HFFc6 (cell line): ENCODE data around the gene BCL2A1. TPM values are rescaled to one million over a fixed set of nuclear protein-coding genes. Genes with fewer than 3 reads are reported as not detected.

Experiments
- DNase-seq: peaks from one replicate; pipeline ENCODE4 v3.0.0-alpha.2; 2018
- H3K27ac Mint-ChIP-seq: 2 replicates; pipeline ENCODE4 v1.8.0; 2020; ENCODE audit warnings: mild to moderate bottlenecking, mixed read lengths
- H3K27me3 Mint-ChIP-seq: 2 replicates; pipeline ENCODE4 v1.8.0; 2021; ENCODE audit warnings: mild to moderate bottlenecking, moderate library complexity, mixed read lengths; ENCODE audit not compliant: insufficient read depth
- H3K36me3 Mint-ChIP-seq: 2 replicates; pipeline ENCODE4 v1.8.0; 2021; ENCODE audit warnings: low read depth, mixed read lengths
- H3K4me1 Mint-ChIP-seq: 2 replicates; pipeline ENCODE4 v1.8.0; 2020; ENCODE audit warnings: low read depth, mixed read lengths
- H3K4me3 Mint-ChIP-seq: 2 replicates; pipeline ENCODE4 v1.8.0; 2020; ENCODE audit warnings: mild to moderate bottlenecking, moderate library complexity, mixed read lengths
- H3K9me3 Mint-ChIP-seq: 2 replicates; pipeline ENCODE4 v1.8.0; 2020; ENCODE audit warnings: mild to moderate bottlenecking, mixed read lengths
- CTCF ChIP-seq: fragments of 200-600 bp; sonication (generic); IDR thresholded peaks from 2 replicates; pipeline ENCODE4 v1.5.0; 2021; ENCODE audit warnings: antibody characterized with exemption, mild to moderate bottlenecking
- total RNA-seq, 6 experiments: library from RNA; stranded (reverse); fragmentation: NEBNext Ultra II Directional; extraction: Animal tissue kit (Norgen Biotek cat#: 25700); gene quantifications; 2 replicates in 1 of 6; 3 replicates in 5 of 6; pipeline ENCODE4 v1.2.3, GENCODE V29; 2021

The BCL2A1 gene
- total RNA-seq, 6 experiments from 2014 or later, result 0.27 to 0.46 TPM; not detected in 4

- H3K27me3 Mint-ChIP-seq, result peaks cover 3% of the 10 kb centered on the region; the same call in 1 of the 2 replicates
- H3K4me3 Mint-ChIP-seq, result no peak overlapping the region
- TF ChIP-seq CTCF, result no peak
- H3K4me1 Mint-ChIP-seq, result peaks cover 27% of the 10 kb centered on the region
- no peaks in the 10 kb centered on the region for H3K36me3 Mint-ChIP-seq
- H3K27ac Mint-ChIP-seq, result no peak overlapping the region
- no peaks in the 10 kb centered on the region for H3K9me3 Mint-ChIP-seq
- DNase-seq, result no peak
These were observed 20.0 kb upstream of the BCL2A1 start for GRCh38 chr15:79990997-79991334.

- DNase-seq, result no peak
- Mint-ChIP-seq H3K4me3 (no peak overlapping the region), H3K27me3 (peaks cover 3% of the 10 kb centered on the region; the same call in 1 of the 2 replicates), H3K4me1 (peaks cover 27% of the 10 kb centered on the region), H3K36me3 (no peaks in the 10 kb centered on the region), H3K27ac (no peak overlapping the region), H3K9me3 (no peaks in the 10 kb centered on the region)
- no peak for TF ChIP-seq CTCF
These were observed 19.4 kb upstream of the BCL2A1 start for GRCh38 chr15:79990280-79990996.

- Mint-ChIP-seq H3K4me1 (peaks cover 19% of the 10 kb centered on the region), H3K27ac (no peak overlapping the region), H3K9me3 (no peaks in the 10 kb centered on the region), H3K27me3 (peaks cover 3% of the 10 kb centered on the region; the same call in 1 of the 2 replicates), H3K4me3 (no peak overlapping the region), H3K36me3 (no peaks in the 10 kb centered on the region)
- peak; percentile 7 for DNase-seq
- no peak for TF ChIP-seq CTCF
These were observed 18.7 kb upstream of the BCL2A1 start for GRCh38 chr15:79989682-79990081.

- no peak for TF ChIP-seq CTCF
- no peak overlapping the region for H3K4me3 Mint-ChIP-seq
- DNase-seq, result no peak
These were observed 18.2 kb upstream of the BCL2A1 start for GRCh38 chr15:79989183-79989582.

GRCh38 chr15:79988448-79989117, 17.6 kb upstream of the BCL2A1 start:
- Mint-ChIP-seq H3K4me3 (no peak overlapping the region), H3K27me3 (peaks cover 3% of the 10 kb centered on the region; the same call in 1 of the 2 replicates), H3K9me3 (no peaks in the 10 kb centered on the region), H3K4me1 (peaks cover 11% of the 10 kb centered on the region), H3K27ac (no peak overlapping the region), H3K36me3 (no peaks in the 10 kb centered on the region)
- TF ChIP-seq CTCF, result no peak
- DNase-seq, result no peak

More at GRCh38 chr15:79989183-79989582, 18.2 kb upstream of the BCL2A1 start:
- Mint-ChIP-seq H3K4me1 (peaks cover 15% of the 10 kb centered on the region), H3K9me3 (no peaks in the 10 kb centered on the region), H3K36me3 (no peaks in the 10 kb centered on the region), H3K27ac (no peak overlapping the region), H3K27me3 (peaks cover 3% of the 10 kb centered on the region; the same call in 1 of the 2 replicates)
